Central memory CD8-positive, alpha-beta T cell (primary cell): ENCODE measurements around the gene RBPMS2.
A peak's percentile ranks its signal among the peaks of the same experiment; 100 is the strongest.

ENCODE experiments used
- ATAC-seq: fragments of 150-1000 bp; cut with Tn5 transposase; replicated peaks from 2 replicates; pipeline ENCODE4 v1.10.0; 2022; ENCODE audit warnings: mild to moderate bottlenecking, moderate FRiP score, moderate number of reproducible peaks; ENCODE audit not compliant: poor library complexity, severe bottlenecking; ENCODE audit errors: extremely low read depth
- DNase-seq, 2 donors: peaks; one replicate each; pipeline ENCODE4 v3.0.0; 2021; ENCODE audit warnings: low spot score in 2 of 2
- H3K27ac Mint-ChIP-seq: one replicate; pipeline ENCODE4 v1.8.0; 2022; ENCODE audit warnings: low read depth, mild to moderate bottlenecking, moderate library complexity, mixed read lengths
- H3K27me3 Mint-ChIP-seq: one replicate; pipeline ENCODE4 v1.8.0; 2022; ENCODE audit warnings: mixed read lengths
- H3K36me3 Mint-ChIP-seq: one replicate; pipeline ENCODE4 v1.8.0; 2022; ENCODE audit warnings: mild to moderate bottlenecking, moderate library complexity, mixed read lengths; ENCODE audit not compliant: insufficient read depth
- H3K4me1 Mint-ChIP-seq: one replicate; pipeline ENCODE4 v1.8.0; 2022; ENCODE audit warnings: mixed read lengths
- H3K4me3 Mint-ChIP-seq: one replicate; pipeline ENCODE4 v1.8.0; 2022; ENCODE audit warnings: mild to moderate bottlenecking, moderate library complexity, mixed read lengths
- H3K9me3 Mint-ChIP-seq: one replicate; pipeline ENCODE4 v1.8.0; 2022; ENCODE audit warnings: mixed read lengths

The RBPMS2 gene

GRCh38 chr15:64720188-64720587 lies 55.2 kb downstream of the RBPMS2 start:
- no peaks in the 10 kb centered on the region for H3K9me3 Mint-ChIP-seq
- H3K4me1 Mint-ChIP-seq: no peaks in the 10 kb centered on the region
- no peak overlapping the region for H3K4me3 Mint-ChIP-seq
- no peaks in the 10 kb centered on the region for H3K36me3 Mint-ChIP-seq
- H3K27me3 Mint-ChIP-seq: no peaks in the 10 kb centered on the region
- DNase-seq (no peak), ATAC-seq (no peak)
- H3K27ac Mint-ChIP-seq: no peak overlapping the region

GRCh38 chr15:64717735-64718495 lies 57.5 kb downstream of the RBPMS2 start:
- no peaks in the 10 kb centered on the region for H3K27me3 Mint-ChIP-seq
- H3K27ac Mint-ChIP-seq: no peak overlapping the region
- H3K4me1 Mint-ChIP-seq: no peaks in the 10 kb centered on the region
- no peaks in the 10 kb centered on the region for H3K36me3 Mint-ChIP-seq
- DNase-seq (no peak), ATAC-seq (no peak)
- no peak overlapping the region for H3K4me3 Mint-ChIP-seq
- H3K9me3 Mint-ChIP-seq: no peaks in the 10 kb centered on the region

- no peak for ATAC-seq
- no peak overlapping the region for H3K4me3 Mint-ChIP-seq
- no peaks in the 10 kb centered on the region for H3K4me1 Mint-ChIP-seq
- no peaks in the 10 kb centered on the region for H3K9me3 Mint-ChIP-seq
- DNase-seq: no peak
- H3K27me3 Mint-ChIP-seq: no peaks in the 10 kb centered on the region
- no peak overlapping the region for H3K27ac Mint-ChIP-seq
- no peaks in the 10 kb centered on the region for H3K36me3 Mint-ChIP-seq
Measured at GRCh38 chr15:64717130-64717529, 58.3 kb downstream of the RBPMS2 start.

GRCh38 chr15:64716452-64716851 lies 58.9 kb downstream of the RBPMS2 start:
- H3K9me3 Mint-ChIP-seq: no peaks in the 10 kb centered on the region
- no peak for DNase-seq
- H3K4me1 Mint-ChIP-seq: no peaks in the 10 kb centered on the region
- H3K4me3 Mint-ChIP-seq: no peak overlapping the region
- no peaks in the 10 kb centered on the region for H3K27me3 Mint-ChIP-seq
- no peak for ATAC-seq
- no peak overlapping the region for H3K27ac Mint-ChIP-seq
- H3K36me3 Mint-ChIP-seq: no peaks in the 10 kb centered on the region

GRCh38 chr15:64713592-64713991 lies 61.8 kb downstream of the RBPMS2 start:
- Mint-ChIP-seq H3K4me3 (no peak overlapping the region), H3K27me3 (no peaks in the 10 kb centered on the region)

GRCh38 chr15:64712353-64712752 lies 63.0 kb downstream of the RBPMS2 start:
- no peak for DNase-seq
- ATAC-seq: no peak
- Mint-ChIP-seq H3K4me1 (no peaks in the 10 kb centered on the region), H3K9me3 (no peaks in the 10 kb centered on the region), H3K4me3 (no peak overlapping the region), H3K27ac (no peak overlapping the region), H3K36me3 (no peaks in the 10 kb centered on the region), H3K27me3 (no peaks in the 10 kb centered on the region)

More at GRCh38 chr15:64713592-64713991, 61.8 kb downstream of the RBPMS2 start:
- H3K4me1 Mint-ChIP-seq: no peaks in the 10 kb centered on the region
- no peak overlapping the region for H3K27ac Mint-ChIP-seq
- no peak for DNase-seq
- ATAC-seq: no peak
- no peaks in the 10 kb centered on the region for H3K36me3 Mint-ChIP-seq
- no peaks in the 10 kb centered on the region for H3K9me3 Mint-ChIP-seq

- no peaks in the 10 kb centered on the region for H3K4me1 Mint-ChIP-seq
- ATAC-seq (no peak), DNase-seq (no peak)
- H3K4me3 Mint-ChIP-seq: no peak overlapping the region
- H3K9me3 Mint-ChIP-seq: no peaks in the 10 kb centered on the region
- H3K36me3 Mint-ChIP-seq: no peaks in the 10 kb centered on the region
- no peak overlapping the region for H3K27ac Mint-ChIP-seq
- no peaks in the 10 kb centered on the region for H3K27me3 Mint-ChIP-seq
Measured at GRCh38 chr15:64710676-64711428, 64.5 kb downstream of the RBPMS2 start.

- no peak for ATAC-seq
- no peak overlapping the region for H3K4me3 Mint-ChIP-seq
- no peak for DNase-seq
- H3K4me1 Mint-ChIP-seq: peaks cover 23% of the 10 kb centered on the region
- H3K27ac Mint-ChIP-seq: no peak overlapping the region
- peaks cover 9% of the 10 kb centered on the region for H3K36me3 Mint-ChIP-seq
- no peaks in the 10 kb centered on the region for H3K9me3 Mint-ChIP-seq
- no peaks in the 10 kb centered on the region for H3K27me3 Mint-ChIP-seq
Measured at GRCh38 chr15:64706011-64706911, 69.1 kb downstream of the RBPMS2 start.

- H3K4me3 Mint-ChIP-seq: peak overlapping the region; percentile 21
- peaks cover 12% of the 10 kb centered on the region for H3K36me3 Mint-ChIP-seq
- H3K4me1 Mint-ChIP-seq: peaks cover 36% of the 10 kb centered on the region
- DNase-seq (no peak), ATAC-seq (no peak)
- H3K27me3 Mint-ChIP-seq: no peaks in the 10 kb centered on the region
- no peaks in the 10 kb centered on the region for H3K9me3 Mint-ChIP-seq
- no peak overlapping the region for H3K27ac Mint-ChIP-seq
Measured at GRCh38 chr15:64705006-64705405, 70.4 kb downstream of the RBPMS2 start.

- Mint-ChIP-seq H3K4me1 (peaks cover 50% of the 10 kb centered on the region), H3K4me3 (peak overlapping the region; percentile 88), H3K27ac (peak overlapping the region; percentile 82), H3K9me3 (no peaks in the 10 kb centered on the region), H3K27me3 (no peaks in the 10 kb centered on the region), H3K36me3 (peaks cover 12% of the 10 kb centered on the region)
- ATAC-seq (no peak), DNase-seq (no peak)
Measured at GRCh38 chr15:64703632-64703959, 71.8 kb downstream of the RBPMS2 start.

- peak; percentile 97 for ATAC-seq
- Mint-ChIP-seq H3K4me3 (peak overlapping the region; percentile 88), H3K36me3 (peaks cover 12% of the 10 kb centered on the region), H3K4me1 (peaks cover 56% of the 10 kb centered on the region), H3K27me3 (no peaks in the 10 kb centered on the region), H3K27ac (peak overlapping the region; percentile 82), H3K9me3 (no peaks in the 10 kb centered on the region)
- DNase-seq: peak; percentile 86 to 90
Measured at GRCh38 chr15:64702816-64703631, 72.4 kb downstream of the RBPMS2 start.
